Measurements from ENCODE around the gene GPC6.

GRCh38 chr13:93243375-93244063 lies 16.9 kb downstream of the GPC6 start:
- TF ChIP-seq, protein P1, sequence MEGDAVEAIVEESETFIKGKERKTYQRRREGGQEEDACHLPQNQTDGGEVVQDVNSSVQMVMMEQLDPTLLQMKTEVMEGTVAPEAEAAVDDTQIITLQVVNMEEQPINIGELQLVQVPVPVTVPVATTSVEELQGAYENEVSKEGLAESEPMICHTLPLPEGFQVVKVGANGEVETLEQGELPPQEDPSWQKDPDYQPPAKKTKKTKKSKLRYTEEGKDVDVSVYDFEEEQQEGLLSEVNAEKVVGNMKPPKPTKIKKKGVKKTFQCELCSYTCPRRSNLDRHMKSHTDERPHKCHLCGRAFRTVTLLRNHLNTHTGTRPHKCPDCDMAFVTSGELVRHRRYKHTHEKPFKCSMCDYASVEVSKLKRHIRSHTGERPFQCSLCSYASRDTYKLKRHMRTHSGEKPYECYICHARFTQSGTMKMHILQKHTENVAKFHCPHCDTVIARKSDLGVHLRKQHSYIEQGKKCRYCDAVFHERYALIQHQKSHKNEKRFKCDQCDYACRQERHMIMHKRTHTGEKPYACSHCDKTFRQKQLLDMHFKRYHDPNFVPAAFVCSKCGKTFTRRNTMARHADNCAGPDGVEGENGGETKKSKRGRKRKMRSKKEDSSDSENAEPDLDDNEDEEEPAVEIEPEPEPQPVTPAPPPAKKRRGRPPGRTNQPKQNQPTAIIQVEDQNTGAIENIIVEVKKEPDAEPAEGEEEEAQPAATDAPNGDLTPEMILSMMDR (conservative IDR thresholded peaks at IDR 0.05), result no peak
- no peak for TF ChIP-seq ZFX (IDR thresholded peaks at IDR 0.05)
